NCI-H1930 (cell line): Measurements from ENCODE around the gene LRIG2.
"Not testable (repeated sequence)": the region's sequence is repeated elsewhere in the genome, so short reads cannot be mapped to it uniquely, and the experiment has no call there.

Experiments used
- DNase-seq, 2 experiments: peaks; one replicate each; lab custom pipeline; 2025; lab: John Stamatoyannopoulos, UW

LRIG2 gene

GRCh38 chr1:113072757-113073478, at the start of gene LRIG2:
TSS of gene LRIG2 (plus strand) at chr1:113073198. CDS start at chr1:113073407, 209 bp downstream.
- peak; percentile 91 to 95 for DNase-seq

GRCh38 chr1:113023316-113023715, 49.7 kb upstream of the LRIG2 start:
- not testable (repeated sequence) for DNase-seq

- DNase-seq = no peak
Observed at GRCh38 chr1:113027007-113027406, 46.0 kb upstream of the LRIG2 start.

GRCh38 chr1:113027449-113027848, 45.5 kb upstream of the LRIG2 start:
- DNase-seq = no peak

- DNase-seq = no peak
Observed at GRCh38 chr1:113029822-113030221, 43.2 kb upstream of the LRIG2 start.

GRCh38 chr1:113031171-113031933, 41.6 kb upstream of the LRIG2 start:
- DNase-seq = no peak

GRCh38 chr1:113035086-113035485, 37.9 kb upstream of the LRIG2 start:
- DNase-seq = no peak

GRCh38 chr1:113036639-113037321, 36.2 kb upstream of the LRIG2 start:
- no peak for DNase-seq

GRCh38 chr1:113040041-113040440, 33.0 kb upstream of the LRIG2 start:
- DNase-seq = no peak

- no peak for DNase-seq
Observed at GRCh38 chr1:113040718-113041412, 32.1 kb upstream of the LRIG2 start.

GRCh38 chr1:113041569-113042284, 31.3 kb upstream of the LRIG2 start:
- DNase-seq = no peak

GRCh38 chr1:113042285-113043143, 30.5 kb upstream of the LRIG2 start:
- peak; percentile 35 to 38 for DNase-seq

- not testable (repeated sequence) for DNase-seq
Observed at GRCh38 chr1:113043144-113043488, 29.9 kb upstream of the LRIG2 start.

- DNase-seq = no peak
Observed at GRCh38 chr1:113046569-113046968, 26.4 kb upstream of the LRIG2 start.

GRCh38 chr1:113048064-113048463, 24.9 kb upstream of the LRIG2 start:
- peak; percentile 35 to 79 for DNase-seq

- no peak for DNase-seq
Observed at GRCh38 chr1:113053344-113054126, 19.5 kb upstream of the LRIG2 start.

- DNase-seq = no peak
Observed at GRCh38 chr1:113055570-113055969, 17.4 kb upstream of the LRIG2 start.

- no peak for DNase-seq
Observed at GRCh38 chr1:113057006-113057405, 16.0 kb upstream of the LRIG2 start.

- peak; percentile 59 to 83 for DNase-seq
Observed at GRCh38 chr1:113058941-113059706, 13.9 kb upstream of the LRIG2 start.
